Prostate gland (tissue), 2 donors: ENCODE data around the gene NSUN6. TPM values are rescaled to one million over a fixed set of nuclear protein-coding genes. Genes with fewer than 3 reads are reported as not detected.

Source experiments
- DNase-seq: peaks from one replicate; pipeline ENCODE4 v3.0.0-alpha.2; 2019; ENCODE audit warnings: low spot score
- H3K27ac ChIP-seq, 2 donors: fragments of 200-600 bp; sonication (generic); 2 replicates each; pipeline ENCODE4 v1.5.1; 2017 to 2019
- H3K27me3 ChIP-seq: fragments of 200-600 bp; sonication (generic); replicated peaks from 2 replicates; pipeline ENCODE4 v1.5.1; 2019; ENCODE audit not compliant: insufficient read depth
- H3K36me3 ChIP-seq, 2 donors: fragments of 200-600 bp; sonication (generic); 1 replicate in 1 of 2; 2 replicates in 1 of 2; pipeline versions ENCODE4 v1.5.1 to v1.8.1; 2017 to 2019
- H3K4me1 ChIP-seq: fragments of 200-600 bp; sonication (generic); replicated peaks from 2 replicates; pipeline ENCODE4 v1.5.1; 2019
- H3K4me3 ChIP-seq, 2 donors: fragments of 200-600 bp; sonication (generic); 2 replicates each; pipeline ENCODE4 v1.5.1; 2017 to 2019
- H3K9me3 ChIP-seq: fragments of 200-600 bp; sonication (generic); 2 replicates; pipeline ENCODE4 v1.5.1; 2017
- CTCF ChIP-seq, 4 experiments: fragments of 200-600 bp in 2 of 4; fragments of 450-650 bp in 2 of 4; sonication (generic) in 2 of 4; IDR thresholded peaks; 1 replicate in 3 of 4; 2 replicates in 1 of 4; pipeline ENCODE4 v1.5.1; 2016 to 2019; ENCODE audit warnings: antibody characterized with exemption in 4 of 4, mild to moderate bottlenecking in 2 of 4, moderate library complexity in 2 of 4
- POLR2A ChIP-seq: fragments of 450-650 bp; IDR thresholded peaks from one replicate; pipeline ENCODE4 v1.6.1; 2016; ENCODE audit warnings: antibody characterized with exemption, mild to moderate bottlenecking
- POLR2AphosphoS5 ChIP-seq: sonication (generic); formaldehyde crosslinking; IDR thresholded peaks from one replicate; pipeline ENCODE4 v1.6.1; 2017; ENCODE audit warnings: antibody characterized with exemption
- WGBS: methylation state at CpG from one replicate; pipeline ENCODE4 v1.1.5; 2018; 5-methylcytosine and 5-hydroxymethylcytosine counted together
- intact Hi-C: fragments of 100-400 bp; cut with DNase I; formaldehyde crosslinking; loops from one replicate; pipeline ENCODE4 v1.14.2; 2022
- total RNA-seq, 2 donors: library from RNA; depleted of rRNA; stranded (reverse); fragments of >200 nt; gene quantifications; one replicate each; pipeline ENCODE4 v1.1.0, GENCODE V29; 2016

NSUN6 gene
- total RNA-seq, 2 donors from 2014 or later: 11.7 to 17.1 TPM

DNA sequence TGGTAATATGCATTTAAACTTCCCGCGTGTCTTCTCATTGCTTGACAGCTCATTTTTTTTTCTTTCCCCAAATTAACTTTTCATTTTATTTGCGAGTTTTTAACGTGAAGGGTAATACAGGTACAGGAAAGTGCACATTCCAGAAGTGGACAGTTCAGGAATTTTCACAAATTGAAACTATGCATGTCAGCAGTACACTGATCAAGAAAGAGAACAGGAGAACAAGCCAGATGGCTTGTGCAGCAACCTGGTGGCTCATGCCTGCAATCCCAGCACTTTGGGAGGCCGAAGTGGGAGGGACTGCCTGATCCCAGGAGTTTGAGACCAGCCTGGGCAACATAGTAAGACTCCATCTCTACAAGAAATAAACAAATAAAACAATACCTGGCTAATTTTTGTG is 36.3 kb upstream of the NSUN6 start:
- H3K27me3 ChIP-seq: no peaks in the 10 kb centered on the region
- H3K36me3 ChIP-seq: no peaks in the 10 kb centered on the region
- H3K4me1 ChIP-seq: no peaks in the 10 kb centered on the region
- TF ChIP-seq CTCF (IDR thresholded peaks at IDR 0.05): no peak
- intact Hi-C loops: no loop called here
- H3K9me3 ChIP-seq: no peaks in the 10 kb centered on the region
- 49% methylated on average over 5 of the region's 5 CpGs for WGBS
- DNase-seq: no peak
- no peak overlapping the region for H3K27ac ChIP-seq
- no peak overlapping the region for H3K4me3 ChIP-seq

GRCh38 chr10:18687195-18687594 is 35.8 kb upstream of the NSUN6 start:
- TF ChIP-seq POLR2AphosphoS5 (no peak), CTCF (IDR thresholded peaks at IDR 0.05) (no peak), POLR2A (no peak)
- H3K9me3 ChIP-seq: no peaks in the 10 kb centered on the region
- H3K4me3 ChIP-seq: no peak overlapping the region
- H3K36me3 ChIP-seq: no peaks in the 10 kb centered on the region
- no peaks in the 10 kb centered on the region for H3K4me1 ChIP-seq
- no peaks in the 10 kb centered on the region for H3K27me3 ChIP-seq
- 92% methylated on average over 7 of the region's 7 CpGs for WGBS
- H3K27ac ChIP-seq: no peak overlapping the region
- no peak for DNase-seq
- intact Hi-C loops: no loop called here

DNA sequence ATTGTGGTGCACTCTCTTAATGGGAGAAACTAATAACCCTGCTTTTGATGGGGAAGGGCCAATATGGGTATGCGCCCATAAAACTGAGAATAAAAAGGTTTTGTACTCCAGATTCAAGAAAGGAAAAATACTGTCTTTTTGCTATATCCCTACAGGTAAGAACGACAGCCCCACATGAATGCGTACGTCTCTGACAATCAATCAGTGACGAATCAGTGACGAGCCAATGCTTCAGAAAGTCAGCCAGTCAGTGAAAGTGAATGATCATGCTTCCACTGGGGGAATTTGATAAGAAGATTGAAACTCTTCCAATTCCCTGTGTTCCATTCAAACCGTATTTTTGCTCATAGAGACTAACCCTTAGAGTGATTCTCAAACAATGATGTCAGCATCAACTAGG is 34.2 kb upstream of the NSUN6 start:
- Histone ChIP-seq H3K9me3 (no peaks in the 10 kb centered on the region), H3K27me3 (no peaks in the 10 kb centered on the region), H3K36me3 (no peaks in the 10 kb centered on the region), H3K4me3 (no peak overlapping the region), H3K27ac (no peak overlapping the region), H3K4me1 (no peaks in the 10 kb centered on the region)
- DNase-seq: no peak
- no peak for TF ChIP-seq POLR2AphosphoS5
- no peak for TF ChIP-seq POLR2A
- no peak for TF ChIP-seq CTCF (IDR thresholded peaks at IDR 0.05)
- intact Hi-C loops: no loop called here
- WGBS: 90% methylated on average over 7 of the region's 7 CpGs

GRCh38 chr10:18684953-18685352 is 33.6 kb upstream of the NSUN6 start:
- intact Hi-C loops: no loop called here
- WGBS: 70% methylated on average over 3 of the region's 3 CpGs
- no peak overlapping the region for H3K27ac ChIP-seq
- H3K4me1 ChIP-seq: no peaks in the 10 kb centered on the region
- no peaks in the 10 kb centered on the region for H3K9me3 ChIP-seq
- DNase-seq: no peak
- no peaks in the 10 kb centered on the region for H3K36me3 ChIP-seq
- no peak overlapping the region for H3K4me3 ChIP-seq
- no peaks in the 10 kb centered on the region for H3K27me3 ChIP-seq
- TF ChIP-seq CTCF (IDR thresholded peaks at IDR 0.05): no peak
- no peak for TF ChIP-seq POLR2AphosphoS5
- TF ChIP-seq POLR2A: no peak

DNA sequence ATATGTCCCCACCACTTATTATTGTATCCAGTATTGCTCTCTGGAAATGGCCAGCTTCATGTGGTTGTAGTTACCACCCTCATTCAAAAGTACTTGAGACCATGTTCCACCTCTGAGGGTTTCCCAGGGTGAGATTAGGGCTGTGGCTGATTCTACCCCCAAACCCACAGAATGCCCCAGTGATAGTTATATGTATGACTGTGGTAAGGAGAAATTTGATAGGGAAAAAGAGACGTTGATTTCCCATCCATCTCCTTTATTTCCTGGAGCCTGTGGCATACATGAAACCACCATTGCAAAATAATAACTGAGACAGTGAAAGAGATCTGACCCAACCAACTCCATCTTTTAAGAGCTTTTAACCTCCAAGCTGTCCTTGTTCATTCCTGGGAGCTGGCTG is 33.0 kb upstream of the NSUN6 start:
- H3K4me3 ChIP-seq: no peak overlapping the region
- WGBS: 62% methylated on average over 1 of the region's 1 CpG
- no peaks in the 10 kb centered on the region for H3K27me3 ChIP-seq
- no peaks in the 10 kb centered on the region for H3K9me3 ChIP-seq
- no peak overlapping the region for H3K27ac ChIP-seq
- no peak for TF ChIP-seq POLR2AphosphoS5
- TF ChIP-seq CTCF (IDR thresholded peaks at IDR 0.05): no peak
- no peak for TF ChIP-seq POLR2A
- intact Hi-C loops: no loop called here
- no peak for DNase-seq
- no peaks in the 10 kb centered on the region for H3K36me3 ChIP-seq
- H3K4me1 ChIP-seq: no peaks in the 10 kb centered on the region
